DMS79 (cell line): ENCODE results near the gene COL5A1.
"Not testable (repeated sequence)": the region's sequence is repeated elsewhere in the genome, so short reads cannot be mapped to it uniquely, and the experiment has no call there.

Source experiments
- DNase-seq: peaks from one replicate; lab custom pipeline; 2025; lab: John Stamatoyannopoulos, UW

The COL5A1 gene

GRCh38 chr9:134857451-134857850, 215.8 kb downstream of the COL5A1 start:
- not testable (repeated sequence) for DNase-seq

DNA sequence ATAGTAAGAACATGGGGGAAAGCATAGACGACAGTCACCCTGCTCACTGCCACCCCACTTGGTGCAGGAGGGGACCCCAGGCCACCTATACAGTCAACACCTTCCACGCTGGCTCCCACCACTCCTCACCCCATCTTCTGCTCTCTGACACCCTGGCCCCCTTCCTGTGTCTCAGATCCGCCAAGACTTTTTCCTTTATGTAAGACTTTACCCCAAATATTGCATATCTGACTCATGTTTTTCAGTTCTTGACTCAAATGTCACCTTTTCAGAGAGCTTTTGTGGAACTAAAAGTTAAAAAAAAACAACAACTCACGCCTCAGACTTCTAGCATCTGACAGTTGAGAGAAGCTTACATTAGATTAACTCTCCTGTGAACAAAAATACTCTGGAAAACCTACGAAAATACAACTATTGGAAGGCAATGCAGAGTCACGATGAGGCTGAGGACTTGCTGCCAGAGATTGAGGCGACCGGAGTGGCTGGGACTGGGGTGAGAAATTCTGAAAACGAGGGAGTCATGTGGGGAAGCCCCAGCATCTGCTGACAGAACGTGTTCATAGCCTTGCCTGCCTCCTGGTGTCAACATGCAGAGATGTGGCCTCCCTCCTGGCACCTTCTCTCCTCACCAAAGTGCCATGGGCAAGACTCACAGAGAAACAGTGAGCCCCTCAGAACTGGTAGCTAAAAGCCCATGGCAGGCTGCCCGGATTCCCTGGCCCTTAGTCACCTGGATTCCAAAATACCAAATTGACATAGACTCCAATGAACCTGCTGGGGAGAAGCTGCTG, 216.6 kb downstream of the COL5A1 start:
- peak; percentile 13 for DNase-seq

GRCh38 chr9:134860510-134860909, 218.9 kb downstream of the COL5A1 start:
- DNase-seq, result no peak

- no peak for DNase-seq
Observed at GRCh38 chr9:134861595-134862334, 220.2 kb downstream of the COL5A1 start.

DNA sequence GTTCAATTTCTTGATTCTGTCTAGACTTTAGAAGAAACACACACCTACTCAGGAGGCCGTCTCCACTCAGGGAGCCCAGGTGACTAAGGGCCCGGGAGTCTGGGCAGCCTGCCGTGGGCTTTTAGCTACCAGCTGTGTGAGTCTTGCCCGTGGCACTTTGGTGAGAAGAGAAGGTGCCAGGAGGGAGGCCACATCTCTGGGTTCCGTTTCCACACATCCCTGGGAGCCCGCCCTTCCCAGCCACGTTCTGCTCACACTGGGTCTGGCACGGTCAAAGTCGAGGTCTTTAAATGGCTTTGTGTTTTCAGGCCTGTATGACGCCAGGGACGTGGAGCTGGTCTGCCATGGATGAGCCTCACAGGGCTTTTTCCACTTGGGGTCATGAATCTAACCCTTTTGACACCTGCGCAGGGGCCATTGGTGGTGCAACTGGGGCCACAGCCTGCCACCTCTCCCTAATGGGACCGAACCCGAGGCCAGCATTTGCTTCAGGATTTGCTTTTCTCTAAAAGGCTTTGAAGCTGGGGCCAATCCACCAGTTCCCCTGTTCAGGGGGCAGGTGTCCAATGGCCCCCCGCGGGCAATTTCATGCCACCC, 221.8 kb downstream of the COL5A1 start:
- no peak for DNase-seq

DNA sequence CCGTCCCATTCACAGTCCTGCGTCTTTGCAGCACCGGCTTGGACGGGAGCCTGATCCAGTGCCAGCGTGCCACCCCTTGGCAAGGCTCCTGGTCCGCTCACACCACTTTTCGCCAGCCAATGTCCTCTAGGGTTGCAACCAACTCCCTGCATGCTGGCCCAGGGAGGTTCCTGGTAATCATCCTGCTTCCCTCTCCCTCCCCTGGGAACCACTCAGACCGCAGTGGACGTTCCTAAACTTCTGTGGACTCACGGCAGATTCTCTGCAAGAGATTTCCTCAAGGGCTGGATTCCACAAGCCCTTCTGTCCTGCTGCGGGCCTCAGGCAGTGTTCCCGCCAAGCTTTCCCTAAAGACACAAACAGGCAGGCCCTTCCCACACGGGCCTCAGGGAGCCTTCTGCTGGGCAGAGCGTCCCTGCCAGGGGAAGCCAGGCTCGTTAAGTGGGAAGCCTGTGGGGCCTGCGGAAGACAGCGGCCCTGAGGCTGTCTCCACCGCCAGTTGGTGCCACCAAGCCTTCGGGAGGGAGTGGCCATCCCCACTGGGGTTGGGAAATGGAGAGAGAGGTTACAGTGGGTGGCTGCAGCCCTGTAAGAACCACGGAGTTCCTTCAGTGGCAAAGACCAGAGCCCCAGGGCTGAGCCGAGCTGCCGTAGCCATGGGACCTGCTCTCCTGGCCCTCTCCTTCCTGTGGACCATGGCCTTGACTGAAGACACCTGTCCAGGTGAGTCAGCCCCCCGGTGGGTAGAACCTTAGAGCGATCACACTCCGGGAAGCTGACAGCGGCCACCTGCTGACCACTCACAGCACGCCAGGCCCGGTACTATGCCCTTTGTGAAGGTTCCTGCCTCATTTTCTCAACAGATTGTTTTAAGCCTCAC, 222.6 kb downstream of the COL5A1 start:
- DNase-seq, result no peak

- DNase-seq, result no peak
Observed at GRCh38 chr9:134864821-134865190, 223.2 kb downstream of the COL5A1 start.

DNA sequence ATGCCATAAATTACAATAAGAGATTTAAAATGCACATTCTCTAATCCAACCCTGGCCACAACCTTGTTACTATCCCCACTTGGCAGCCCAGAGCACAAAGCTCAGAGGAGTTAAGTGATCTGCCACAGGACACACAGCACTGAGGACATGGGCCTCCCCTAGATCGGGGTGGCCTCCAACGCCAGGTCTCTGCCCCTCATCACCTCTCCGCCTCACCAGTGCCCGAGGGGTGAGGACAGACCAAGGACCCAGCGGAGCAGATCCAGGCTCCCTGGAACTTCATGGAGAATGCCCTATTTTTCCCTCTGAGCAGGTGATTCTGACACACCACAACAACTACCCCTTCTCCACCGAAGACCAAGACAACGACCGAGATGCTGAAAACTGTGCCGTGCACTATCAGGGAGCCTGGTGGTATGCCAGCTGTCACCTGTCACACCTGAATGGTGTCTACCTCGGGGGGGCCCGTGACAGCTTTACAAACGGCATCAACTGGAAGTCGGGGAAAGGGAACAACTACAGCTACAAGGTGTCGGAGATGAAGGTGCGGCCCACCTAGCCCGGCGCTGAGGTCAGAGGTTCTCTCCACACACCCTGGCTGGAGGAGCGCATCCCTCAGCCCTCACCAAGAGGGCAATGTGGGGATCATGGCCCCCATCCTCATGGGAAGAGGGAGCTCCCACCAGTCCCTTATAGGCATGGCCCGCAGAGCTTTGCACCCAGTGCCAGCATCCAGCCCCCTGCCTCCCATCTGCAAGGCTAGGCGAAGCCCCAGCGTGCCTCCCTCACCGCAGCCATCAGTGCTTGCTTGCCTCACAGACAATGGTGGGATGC, 226.5 kb downstream of the COL5A1 start:
- DNase-seq, result no peak

- no peak for DNase-seq
Observed at GRCh38 chr9:134868751-134869553, 227.3 kb downstream of the COL5A1 start.

DNA sequence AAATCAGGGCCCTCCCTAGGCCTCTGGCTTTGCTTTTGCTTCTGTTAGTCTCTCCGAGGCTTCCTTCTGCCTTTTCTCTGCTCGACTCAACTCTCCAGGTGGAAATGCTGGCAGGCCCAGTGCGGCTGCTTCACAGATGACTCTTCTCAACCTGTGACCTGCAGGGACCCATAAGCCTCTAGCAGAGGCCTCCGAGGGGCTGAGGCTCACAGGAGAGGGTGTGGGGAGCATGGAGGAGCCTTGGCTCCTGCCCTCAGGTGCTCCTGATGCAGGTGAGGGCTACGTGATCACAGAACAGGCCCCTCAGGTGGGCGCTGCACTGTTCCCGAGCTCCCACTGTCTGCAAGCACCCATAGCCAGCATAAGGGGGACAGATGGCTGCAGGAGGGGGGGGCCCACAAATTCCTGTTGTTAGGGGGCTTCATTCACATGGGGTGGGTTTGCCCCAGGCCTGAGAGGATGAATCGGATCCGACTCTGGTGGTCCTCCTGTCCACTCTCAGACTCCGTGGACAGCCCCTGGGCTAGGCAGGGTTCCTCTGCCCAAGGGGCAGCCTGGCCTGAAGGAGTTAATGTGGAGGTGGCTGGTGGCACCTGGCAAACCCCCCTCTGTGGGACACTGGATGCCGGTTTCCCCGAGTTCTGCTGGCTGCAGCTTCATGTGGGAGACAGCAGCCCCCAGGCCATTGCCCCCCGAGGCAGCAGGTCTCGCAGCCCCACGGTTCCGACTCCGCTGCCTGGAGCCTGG, 228.1 kb downstream of the COL5A1 start:
- no peak for DNase-seq

GRCh38 chr9:134870301-134870694, 228.7 kb downstream of the COL5A1 start:
- no peak for DNase-seq

DNA sequence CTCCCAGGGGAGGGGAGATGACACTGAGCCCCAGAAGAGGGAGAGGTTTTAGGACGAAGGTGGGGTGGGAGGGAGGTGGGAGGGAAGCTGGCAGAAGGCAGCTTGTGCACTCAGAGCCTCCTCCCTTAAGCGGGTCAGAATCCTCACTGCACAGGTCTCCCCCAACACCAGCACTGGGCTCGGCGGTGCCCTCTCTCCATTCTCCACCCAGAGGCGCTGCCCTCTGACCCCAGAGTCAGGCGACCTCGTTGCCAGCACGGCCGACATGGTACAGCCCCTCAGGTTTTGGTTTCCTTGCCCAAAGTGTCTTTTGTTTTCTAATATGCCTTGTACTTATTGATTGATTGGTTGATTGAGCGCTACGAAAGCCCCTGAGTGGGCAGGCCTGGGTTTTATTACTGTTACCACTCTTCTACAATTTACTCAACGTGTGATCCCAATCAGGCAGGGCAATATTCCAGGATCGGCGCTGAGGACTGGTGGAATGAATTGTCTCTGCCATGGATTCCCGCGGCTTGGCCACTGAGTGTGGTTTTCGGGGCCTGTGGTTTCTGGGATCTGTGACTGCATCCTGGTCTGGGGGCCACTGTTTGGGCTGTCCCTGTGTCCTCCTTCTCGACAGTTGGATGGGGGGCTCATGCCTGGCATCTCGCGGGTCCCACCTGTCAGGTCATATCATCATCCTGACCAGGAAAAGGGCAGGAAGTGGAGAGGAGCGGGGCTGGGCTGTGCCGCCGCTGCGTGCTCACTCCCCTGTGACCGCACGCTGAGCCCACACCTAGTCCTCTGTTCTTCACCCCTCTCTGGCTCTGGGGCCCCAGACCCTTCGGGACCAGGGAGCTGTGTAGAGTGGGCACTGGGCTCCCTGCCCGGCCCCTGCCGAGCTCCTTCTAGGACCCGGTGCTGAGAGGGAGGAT, 229.4 kb downstream of the COL5A1 start:
- DNase-seq, result no peak

DNA sequence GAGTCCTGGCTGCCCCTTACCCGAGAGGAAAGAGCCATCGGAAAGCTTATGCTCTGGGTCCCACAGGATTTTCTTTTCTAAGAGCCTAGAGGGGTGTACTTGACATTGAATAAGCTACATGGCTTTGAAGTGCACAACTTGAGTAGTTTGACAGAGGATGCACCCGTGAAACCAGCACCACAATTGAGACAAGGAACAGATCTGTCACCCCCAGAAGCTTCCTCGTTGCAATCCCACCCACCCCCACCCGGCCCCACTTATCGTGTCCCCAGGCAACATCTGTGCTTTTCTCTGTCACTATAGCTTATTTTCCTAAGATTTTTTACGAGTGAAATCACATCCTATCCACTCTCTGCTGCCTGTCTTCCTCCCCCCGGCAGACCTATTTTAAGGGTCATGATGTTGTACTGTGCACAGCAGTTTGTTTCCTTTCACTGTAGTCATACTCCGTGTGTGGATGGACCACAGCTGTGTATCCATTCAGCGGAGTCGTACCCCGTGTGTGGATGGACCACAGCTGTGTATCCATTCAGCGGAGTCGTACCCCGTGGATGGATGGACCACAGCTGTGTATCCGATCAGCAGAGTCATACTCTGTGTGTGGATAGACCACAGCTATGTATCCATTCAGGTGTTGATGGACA, 230.2 kb downstream of the COL5A1 start:
- no peak for DNase-seq

GRCh38 chr9:134872482-134873231, 231.1 kb downstream of the COL5A1 start:
- no peak for DNase-seq

DNA sequence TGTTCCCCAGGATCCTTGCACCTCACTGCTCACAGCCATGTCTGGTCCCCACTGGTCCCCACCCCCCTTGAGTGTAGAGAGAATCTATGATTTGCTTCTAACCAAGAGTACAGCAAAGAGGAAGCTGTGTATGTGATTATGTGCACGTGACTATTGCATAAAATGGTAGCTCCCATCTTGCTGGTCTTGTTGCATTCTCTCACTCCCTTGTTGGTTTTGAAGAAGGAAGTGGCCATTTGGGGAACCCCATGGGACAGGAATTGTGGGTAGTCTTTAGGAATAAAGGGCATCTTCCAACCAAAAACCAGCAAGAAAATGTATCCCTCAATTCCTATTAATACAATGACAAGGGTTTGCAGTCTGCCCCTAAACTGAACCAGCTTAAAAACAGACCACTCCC, 233.8 kb downstream of the COL5A1 start:
- no peak for DNase-seq

- DNase-seq, result no peak
Observed at GRCh38 chr9:134877541-134877940, 235.9 kb downstream of the COL5A1 start.
